ENCODE results near the gene TTC23L. TPM values are rescaled to one million over a fixed set of nuclear protein-coding genes. Genes with fewer than 3 reads are reported as not detected.

TTC23L gene
- total and polyA plus RNA-seq, 9 donors: 0.15 to 3.3 (median 0.48) TPM

DNA sequence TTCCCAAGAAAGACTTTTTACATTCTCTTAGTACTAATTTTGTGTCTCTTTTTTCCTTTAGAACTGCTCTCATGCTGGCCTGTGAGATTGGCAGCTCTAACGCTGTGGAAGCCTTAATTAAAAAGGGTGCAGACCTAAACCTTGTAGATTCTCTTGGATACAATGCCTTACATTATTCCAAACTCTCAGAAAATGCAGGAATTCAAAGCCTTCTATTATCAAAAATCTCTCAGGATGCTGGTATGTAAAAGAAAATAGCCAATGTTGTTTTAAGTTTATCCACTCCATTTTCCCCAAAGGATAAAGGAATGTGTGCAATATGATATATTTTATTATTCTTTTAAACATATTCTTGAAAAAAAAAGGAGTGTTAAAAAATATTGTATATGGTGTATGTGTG lies 27.3 kb upstream of the TTC23L start:
- DNase-seq: no peak
- H3K4me3 ChIP-seq: no peak overlapping the region
- H3K27me3 ChIP-seq: no peaks in the 10 kb centered on the region
- TF ChIP-seq, protein P1, sequence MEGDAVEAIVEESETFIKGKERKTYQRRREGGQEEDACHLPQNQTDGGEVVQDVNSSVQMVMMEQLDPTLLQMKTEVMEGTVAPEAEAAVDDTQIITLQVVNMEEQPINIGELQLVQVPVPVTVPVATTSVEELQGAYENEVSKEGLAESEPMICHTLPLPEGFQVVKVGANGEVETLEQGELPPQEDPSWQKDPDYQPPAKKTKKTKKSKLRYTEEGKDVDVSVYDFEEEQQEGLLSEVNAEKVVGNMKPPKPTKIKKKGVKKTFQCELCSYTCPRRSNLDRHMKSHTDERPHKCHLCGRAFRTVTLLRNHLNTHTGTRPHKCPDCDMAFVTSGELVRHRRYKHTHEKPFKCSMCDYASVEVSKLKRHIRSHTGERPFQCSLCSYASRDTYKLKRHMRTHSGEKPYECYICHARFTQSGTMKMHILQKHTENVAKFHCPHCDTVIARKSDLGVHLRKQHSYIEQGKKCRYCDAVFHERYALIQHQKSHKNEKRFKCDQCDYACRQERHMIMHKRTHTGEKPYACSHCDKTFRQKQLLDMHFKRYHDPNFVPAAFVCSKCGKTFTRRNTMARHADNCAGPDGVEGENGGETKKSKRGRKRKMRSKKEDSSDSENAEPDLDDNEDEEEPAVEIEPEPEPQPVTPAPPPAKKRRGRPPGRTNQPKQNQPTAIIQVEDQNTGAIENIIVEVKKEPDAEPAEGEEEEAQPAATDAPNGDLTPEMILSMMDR (IDR thresholded peaks at IDR 0.05): no peak
- no peak for TF ChIP-seq POLR2A (IDR thresholded peaks at IDR 0.05)
- TF ChIP-seq EP300 (IDR thresholded peaks at IDR 0.05): no peak
- intact Hi-C loops (cut with DNase I): no loop called here
- no peaks in the 10 kb centered on the region for H3K4me1 ChIP-seq (ENCODE audit: insufficient read depth)
- WGBS, 3 donors: 44 to 62% (median 58%) methylated on average over 1 of the region's 1 CpG
- H3K27ac ChIP-seq: no peak overlapping the region
- H3K9me3 ChIP-seq: no peaks in the 10 kb centered on the region
- H3K36me3 ChIP-seq: no peaks in the 10 kb centered on the region

DNA sequence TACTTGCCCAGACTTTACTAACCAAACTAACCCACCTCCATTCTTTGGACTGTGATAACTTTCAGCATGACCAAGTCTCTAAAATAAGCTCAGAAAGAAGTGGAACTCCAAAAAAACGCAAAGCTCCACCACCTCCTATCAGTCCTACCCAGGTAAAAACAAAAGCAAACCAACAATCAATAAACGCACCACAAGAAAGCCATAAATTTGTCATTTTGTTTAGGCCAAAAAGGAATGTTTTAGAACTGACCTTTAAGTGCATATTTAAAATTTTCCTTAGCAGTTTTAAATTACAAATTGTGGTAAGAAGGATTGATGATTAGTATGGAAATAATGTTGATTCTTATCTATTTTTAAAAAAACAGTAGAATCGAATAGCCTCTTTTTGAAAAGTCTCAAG lies 25.5 kb upstream of the TTC23L start:
- Histone ChIP-seq H3K4me3 (no peak overlapping the region), H3K27ac (no peak overlapping the region), H3K9me3 (no peaks in the 10 kb centered on the region), H3K27me3 (no peaks in the 10 kb centered on the region), H3K36me3 (no peaks in the 10 kb centered on the region), H3K4me1 (ENCODE audit: insufficient read depth) (no peaks in the 10 kb centered on the region)
- TF ChIP-seq, protein P1 (IDR thresholded peaks at IDR 0.05): no peak
- no peak for TF ChIP-seq EP300 (IDR thresholded peaks at IDR 0.05)
- no peak for TF ChIP-seq POLR2A (IDR thresholded peaks at IDR 0.05)
- 82 to 90% (median 90%) methylated on average over 3 of the region's 3 CpGs for WGBS, 3 donors
- DNase-seq: no peak
- intact Hi-C loops (cut with DNase I): no loop called here

- H3K36me3 ChIP-seq: no peaks in the 10 kb centered on the region
- 83 to 88% (median 84%) methylated on average over 3 of the region's 3 CpGs for WGBS, 3 donors
- no peak overlapping the region for H3K27ac ChIP-seq
- no peaks in the 10 kb centered on the region for H3K4me1 ChIP-seq (ENCODE audit: insufficient read depth)
- TF ChIP-seq EP300 (IDR thresholded peaks at IDR 0.05) (no peak), POLR2A (IDR thresholded peaks at IDR 0.05) (no peak)
- TF ChIP-seq, protein P1 (IDR thresholded peaks at IDR 0.05): no peak
- intact Hi-C loops (cut with DNase I): no loop called here
- DNase-seq: no peak
- no peaks in the 10 kb centered on the region for H3K27me3 ChIP-seq
- H3K4me3 ChIP-seq: no peak overlapping the region
- H3K9me3 ChIP-seq: no peaks in the 10 kb centered on the region
Observed at GRCh38 chr5:34817558-34818351, 21.2 kb upstream of the TTC23L start.

DNA sequence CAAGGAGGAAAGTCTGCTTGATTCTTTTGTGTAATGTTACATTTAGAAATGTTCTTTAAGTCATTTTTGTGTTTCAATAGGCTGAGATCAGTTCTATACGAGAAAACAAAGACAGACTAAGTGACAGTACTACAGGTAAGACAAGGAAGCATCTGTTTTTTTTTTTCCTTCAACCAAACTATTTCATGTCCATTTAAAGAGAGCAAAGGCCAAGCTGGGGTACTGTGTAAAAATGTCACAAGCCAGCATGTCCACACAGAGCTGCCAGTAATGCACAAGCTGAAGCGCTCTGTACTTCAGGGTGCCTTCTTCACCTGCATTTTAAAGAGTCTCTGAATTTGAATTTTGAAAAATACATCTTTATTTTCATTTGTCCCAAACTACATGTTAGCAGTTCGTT lies 20.2 kb upstream of the TTC23L start:
- no peak overlapping the region for H3K27ac ChIP-seq
- intact Hi-C loops (cut with DNase I): no loop called here
- WGBS, 3 donors: 79 to 97% (median 95%) methylated on average over 3 of the region's 3 CpGs
- no peak for TF ChIP-seq EP300 (IDR thresholded peaks at IDR 0.05)
- TF ChIP-seq POLR2A (IDR thresholded peaks at IDR 0.05): no peak
- TF ChIP-seq, protein P1 (IDR thresholded peaks at IDR 0.05): no peak
- H3K27me3 ChIP-seq: no peaks in the 10 kb centered on the region
- no peaks in the 10 kb centered on the region for H3K36me3 ChIP-seq
- no peaks in the 10 kb centered on the region for H3K9me3 ChIP-seq
- H3K4me3 ChIP-seq: no peak overlapping the region
- no peaks in the 10 kb centered on the region for H3K4me1 ChIP-seq (ENCODE audit: insufficient read depth)
- DNase-seq: no peak
